BLaER1 treated with 17β-estradiol and CSF1 and Interleukin-3, amounts not matched to agents 10 nM and 100 nM (cell line): ENCODE results near the gene PTPRE.

Source experiments
- H3K27ac ChIP-seq, 11 experiments: shearing (Covaris generic); formaldehyde crosslinking; 2 replicates each; pipeline ENCODE4 v1.8.1; 2022
- H3K27me3 ChIP-seq, 11 experiments: shearing (Covaris generic); formaldehyde crosslinking; 2 replicates each; pipeline ENCODE4 v1.8.1; 2022
- H3K36me3 ChIP-seq, 11 experiments: shearing (Covaris generic); formaldehyde crosslinking; 2 replicates each; pipeline ENCODE4 v1.8.1; 2022
- H3K4me1 ChIP-seq, 10 experiments: shearing (Covaris generic); formaldehyde crosslinking; 2 replicates each; pipeline ENCODE4 v1.8.1; 2022
- H3K4me2 ChIP-seq, 11 experiments: shearing (Covaris generic); formaldehyde crosslinking; 2 replicates each; pipeline ENCODE4 v1.8.1; 2022
- H3K4me3 ChIP-seq, 10 experiments: shearing (Covaris generic); formaldehyde crosslinking; 2 replicates each; pipeline ENCODE4 v1.8.1; 2022
- H3K9ac ChIP-seq, 11 experiments: shearing (Covaris generic); formaldehyde crosslinking; 2 replicates each; pipeline ENCODE4 v1.8.1; 2022
- H3K9me3 ChIP-seq, 11 experiments: shearing (Covaris generic); formaldehyde crosslinking; replicated peaks in 1 of 11; 2 replicates each; pipeline ENCODE4 v1.8.1; 2022
- H4K20me1 ChIP-seq, 11 experiments: shearing (Covaris generic); formaldehyde crosslinking; 2 replicates each; pipeline ENCODE4 v1.8.1; 2022
- Cebpa-rat ChIP-seq, 11 experiments: shearing (Covaris generic); IDR thresholded peaks; 2 replicates each; pipeline ENCODE4 v1.8.1; 2022

Gene PTPRE

GRCh38 chr10:128026615-128027300 is 119.9 kb downstream of the PTPRE start:
- peak overlapping the region in 5 of 11 experiments; percentile 15 to 82 (median 81); a peak in 9 of 22 replicates for H3K27ac ChIP-seq
- H3K9me3 ChIP-seq: no peaks in the 10 kb centered on the region
- no peak overlapping the region for H3K4me3 ChIP-seq
- H4K20me1 ChIP-seq: peaks cover 0 to 11% (median 0%) of the 10 kb centered on the region in 11 experiments; a peak in 2 of 22 replicates
- peaks cover 67 to 96% (median 93%) of the 10 kb centered on the region in 10 experiments for H3K4me1 ChIP-seq
- H3K9ac ChIP-seq: peak overlapping the region in 5 of 11 experiments; percentile 31 to 75 (median 72); a peak in 10 of 22 replicates
- TF ChIP-seq Cebpa-rat (IDR thresholded peaks at IDR 0.05): no peak
- no peaks in the 10 kb centered on the region for H3K27me3 ChIP-seq
- 0 out of 22 replicates have a peak, but pooled peaks cover 0 to 4% (median 0%) of the 10 kb centered on the region in 11 experiments for H3K36me3 ChIP-seq
- peak overlapping the region; percentile 55 to 97 (median 93); a peak in 21 of 22 replicates for H3K4me2 ChIP-seq

DNA sequence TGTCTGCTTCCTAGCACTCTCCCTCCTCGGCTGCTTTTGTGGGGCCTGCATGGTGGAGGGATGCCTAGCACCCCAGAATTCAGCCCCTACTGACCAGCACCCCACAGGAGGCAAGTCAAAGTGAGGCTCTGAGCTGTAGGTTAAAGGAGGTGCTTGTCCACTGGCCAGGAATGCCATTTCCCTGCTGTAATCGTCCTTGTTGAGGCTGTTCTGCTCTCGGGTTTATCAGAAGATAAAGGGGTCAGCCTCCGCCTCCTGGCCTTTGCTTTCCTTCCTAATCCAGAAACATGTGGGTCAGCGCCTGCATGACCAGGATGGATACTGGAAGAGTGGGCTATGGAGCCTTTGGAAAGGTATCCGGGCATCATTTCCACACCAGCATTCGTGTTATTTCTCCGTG is 120.4 kb downstream of the PTPRE start:
- Histone ChIP-seq H3K9me3 (no peaks in the 10 kb centered on the region), H3K4me1 (peaks cover 67 to 90% (median 87%) of the 10 kb centered on the region in 10 experiments), H3K27me3 (no peaks in the 10 kb centered on the region), H3K4me2 (peak overlapping the region; percentile 55 to 97 (median 93); a peak in 20 of 22 replicates), H4K20me1 (peaks cover 0 to 11% (median 0%) of the 10 kb centered on the region in 11 experiments; a peak in 2 of 22 replicates), H3K27ac (peak overlapping the region in 5 of 11 experiments; percentile 71 to 82 (median 81); a peak in 9 of 22 replicates), H3K9ac (peak overlapping the region in 5 of 11 experiments; percentile 26 to 75 (median 72); a peak in 10 of 22 replicates), H3K36me3 (0 out of 22 replicates have a peak, but pooled peaks cover 0 to under 1% (median 0%) of the 10 kb centered on the region in 11 experiments), H3K4me3 (no peak overlapping the region)
- TF ChIP-seq Cebpa-rat (IDR thresholded peaks at IDR 0.05): no peak

GRCh38 chr10:128027822-128028507 is 121.1 kb downstream of the PTPRE start:
- peaks cover 67 to 84% (median 81%) of the 10 kb centered on the region in 10 experiments for H3K4me1 ChIP-seq
- no peaks in the 10 kb centered on the region for H3K36me3 ChIP-seq
- H3K9ac ChIP-seq: peak overlapping the region in 6 of 11 experiments; percentile 48 to 75 (median 72); a peak in 12 of 22 replicates
- peak overlapping the region; percentile 81 to 97 (median 93) for H3K4me2 ChIP-seq
- H3K27me3 ChIP-seq: no peaks in the 10 kb centered on the region
- TF ChIP-seq Cebpa-rat (IDR thresholded peaks at IDR 0.05): no peak
- peaks cover 0 to 11% (median 0%) of the 10 kb centered on the region in 11 experiments; a peak in 2 of 22 replicates for H4K20me1 ChIP-seq
- H3K9me3 ChIP-seq: no peaks in the 10 kb centered on the region
- H3K27ac ChIP-seq: peak overlapping the region in 7 of 11 experiments; percentile 60 to 82 (median 80); a peak in 12 of 22 replicates
- H3K4me3 ChIP-seq: peak overlapping the region in 4 of 10 experiments; percentile 22 to 49 (median 36); a peak in 4 of 20 replicates

- Histone ChIP-seq H3K27ac (peak overlapping the region in 9 of 11 experiments; percentile 36 to 82 (median 71); a peak in 18 of 22 replicates), H3K36me3 (no peaks in the 10 kb centered on the region), H3K4me1 (peaks cover 66 to 79% (median 78%) of the 10 kb centered on the region in 10 experiments), H3K4me2 (peak overlapping the region; percentile 81 to 97 (median 93)), H3K9ac (peak overlapping the region in 9 of 11 experiments; percentile 33 to 75 (median 59); a peak in 17 of 22 replicates), H3K9me3 (no peaks in the 10 kb centered on the region), H3K4me3 (peak overlapping the region in 8 of 10 experiments; percentile 22 to 49 (median 40); a peak in 13 of 20 replicates), H4K20me1 (peaks cover 0 to 11% (median 0%) of the 10 kb centered on the region in 11 experiments; a peak in 2 of 22 replicates), H3K27me3 (no peaks in the 10 kb centered on the region)
- no peak for TF ChIP-seq Cebpa-rat (IDR thresholded peaks at IDR 0.05)
Measured at GRCh38 chr10:128028508-128029289, 121.8 kb downstream of the PTPRE start.

DNA sequence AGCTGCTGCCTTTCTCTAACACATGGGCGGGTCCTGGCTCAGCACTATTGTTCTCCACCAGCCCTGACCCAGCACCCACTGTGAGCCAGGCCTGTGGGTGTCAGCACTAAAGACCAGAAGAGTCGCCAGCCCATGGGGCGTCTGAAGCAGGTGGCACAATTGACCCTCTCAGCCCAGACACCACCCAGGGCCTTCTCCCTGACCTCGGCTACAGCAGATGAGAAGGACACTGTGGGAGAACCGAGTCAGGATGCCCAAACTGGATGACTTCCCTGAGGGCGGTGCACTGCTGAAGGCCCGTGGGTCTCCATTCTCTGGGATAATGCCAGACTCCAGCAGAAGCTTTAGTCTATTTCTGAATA is 122.4 kb downstream of the PTPRE start:
- Histone ChIP-seq H4K20me1 (peaks cover 0 to 11% (median 0%) of the 10 kb centered on the region in 11 experiments; a peak in 2 of 22 replicates), H3K27ac (peak overlapping the region in 9 of 11 experiments; percentile 36 to 82 (median 71); a peak in 19 of 22 replicates), H3K9ac (peak overlapping the region in 9 of 11 experiments; percentile 33 to 75 (median 59); a peak in 17 of 22 replicates), H3K4me1 (peaks cover 60 to 74% (median 72%) of the 10 kb centered on the region in 10 experiments), H3K27me3 (no peaks in the 10 kb centered on the region), H3K4me3 (peak overlapping the region in 8 of 10 experiments; percentile 22 to 49 (median 40); a peak in 14 of 20 replicates), H3K4me2 (peak overlapping the region; percentile 81 to 97 (median 93)), H3K36me3 (no peaks in the 10 kb centered on the region), H3K9me3 (no peaks in the 10 kb centered on the region)
- TF ChIP-seq Cebpa-rat (IDR thresholded peaks at IDR 0.05): no peak

DNA sequence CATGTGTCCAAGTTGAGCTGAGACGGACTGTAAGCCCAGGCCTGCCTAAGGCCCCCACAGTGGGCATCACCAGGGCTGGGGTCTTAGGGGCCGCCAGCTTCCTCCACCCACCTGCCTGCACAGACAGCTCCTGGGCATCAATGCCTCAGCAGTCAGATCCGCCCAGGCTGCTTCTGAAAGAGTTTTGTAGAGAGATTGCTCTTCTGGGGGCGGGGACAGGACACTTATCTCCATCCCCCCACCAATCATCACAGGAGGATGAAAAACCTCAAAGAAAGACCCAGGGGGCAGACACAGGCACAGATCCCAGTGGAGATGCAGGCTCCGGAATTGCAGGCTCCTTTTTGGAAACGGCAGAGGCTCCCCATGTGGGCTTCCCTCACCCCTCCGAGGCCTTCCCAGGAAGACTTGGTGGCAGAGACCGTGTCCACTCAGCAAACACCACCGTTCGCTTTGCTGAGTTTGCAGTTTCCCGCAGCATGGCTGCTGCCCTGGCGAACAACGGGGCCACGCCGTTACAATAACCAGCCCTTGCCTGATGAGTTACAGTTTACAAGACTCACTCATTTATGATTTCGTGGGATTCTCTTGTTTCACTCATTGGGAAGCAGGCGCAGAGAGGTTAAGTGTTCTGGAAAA is 122.9 kb downstream of the PTPRE start:
- Histone ChIP-seq H3K4me1 (peaks cover 56 to 69% (median 67%) of the 10 kb centered on the region in 10 experiments), H3K4me2 (peak overlapping the region; percentile 81 to 97 (median 93)), H3K9me3 (no peaks in the 10 kb centered on the region), H4K20me1 (peaks cover 0 to 11% (median 0%) of the 10 kb centered on the region in 11 experiments; a peak in 2 of 22 replicates), H3K27ac (peak overlapping the region in 9 of 11 experiments; percentile 36 to 82 (median 71); a peak in 19 of 22 replicates), H3K27me3 (no peaks in the 10 kb centered on the region), H3K9ac (peak overlapping the region in 10 of 11 experiments; percentile 8 to 75 (median 54); a peak in 18 of 22 replicates), H3K36me3 (no peaks in the 10 kb centered on the region), H3K4me3 (peak overlapping the region in 8 of 10 experiments; percentile 27 to 49 (median 40); a peak in 12 of 20 replicates)
- no peak for TF ChIP-seq Cebpa-rat (IDR thresholded peaks at IDR 0.05)

GRCh38 chr10:128030498-128031072 is 123.7 kb downstream of the PTPRE start:
- TF ChIP-seq Cebpa-rat (IDR thresholded peaks at IDR 0.05): no peak
- Histone ChIP-seq H3K4me2 (peak overlapping the region; percentile 81 to 97 (median 93)), H3K4me1 (peaks cover 52 to 63% (median 59%) of the 10 kb centered on the region in 10 experiments), H3K9ac (peak overlapping the region in 9 of 11 experiments; percentile 8 to 75 (median 59); a peak in 14 of 22 replicates), H3K27ac (peak overlapping the region in 9 of 11 experiments; percentile 14 to 82 (median 71); a peak in 16 of 22 replicates), H4K20me1 (peaks cover 0 to 8% (median 0%) of the 10 kb centered on the region in 11 experiments; a peak in 2 of 22 replicates), H3K4me3 (0 out of 20 replicates have a peak overlapping the region, but pooled peaks of 2 of the 10 experiments have one; percentile 27 to 44), H3K27me3 (no peaks in the 10 kb centered on the region), H3K36me3 (no peaks in the 10 kb centered on the region), H3K9me3 (no peaks in the 10 kb centered on the region)
